ENCODE results near the gene TMEM259.
A peak's percentile ranks its signal among the peaks of the same experiment; 100 is the strongest.

TMEM259 gene

DNA sequence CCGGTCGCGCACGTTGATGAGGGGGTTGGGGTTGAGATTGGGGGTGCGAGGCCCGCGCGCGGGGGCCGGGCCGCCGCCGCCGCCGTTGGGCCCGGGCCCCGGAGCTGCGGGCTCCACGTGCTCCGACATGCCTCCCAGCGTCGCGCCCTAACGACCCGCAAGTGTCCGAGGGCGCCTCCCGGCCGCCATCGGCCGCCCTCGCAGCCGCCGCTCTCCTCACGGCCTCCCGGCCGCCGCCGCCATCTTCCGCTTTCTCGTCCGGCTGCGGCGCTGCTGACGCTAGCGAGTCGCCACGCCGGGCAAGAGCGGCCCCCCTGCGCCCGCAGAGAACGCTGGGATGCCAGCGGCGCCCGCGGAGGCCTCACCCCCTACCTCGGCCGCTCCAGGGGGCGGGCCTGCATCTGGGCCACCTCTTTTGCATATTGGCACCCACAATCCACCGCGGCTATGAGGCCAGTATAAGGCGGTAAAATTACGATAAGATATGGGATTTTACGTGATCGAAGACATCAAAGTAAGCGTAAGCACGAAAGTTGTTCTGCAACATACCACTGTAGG lies at the start of gene TMEM259:
Gene TMEM259, minus strand, starts transcription at position 256 of the 558 bp plus-strand sequence. Its CDS starts 127 bp downstream, at position 129.
- peaks cover 25% of the 10 kb centered on the region for H3K4me1 ChIP-seq
- TF ChIP-seq, protein P1, sequence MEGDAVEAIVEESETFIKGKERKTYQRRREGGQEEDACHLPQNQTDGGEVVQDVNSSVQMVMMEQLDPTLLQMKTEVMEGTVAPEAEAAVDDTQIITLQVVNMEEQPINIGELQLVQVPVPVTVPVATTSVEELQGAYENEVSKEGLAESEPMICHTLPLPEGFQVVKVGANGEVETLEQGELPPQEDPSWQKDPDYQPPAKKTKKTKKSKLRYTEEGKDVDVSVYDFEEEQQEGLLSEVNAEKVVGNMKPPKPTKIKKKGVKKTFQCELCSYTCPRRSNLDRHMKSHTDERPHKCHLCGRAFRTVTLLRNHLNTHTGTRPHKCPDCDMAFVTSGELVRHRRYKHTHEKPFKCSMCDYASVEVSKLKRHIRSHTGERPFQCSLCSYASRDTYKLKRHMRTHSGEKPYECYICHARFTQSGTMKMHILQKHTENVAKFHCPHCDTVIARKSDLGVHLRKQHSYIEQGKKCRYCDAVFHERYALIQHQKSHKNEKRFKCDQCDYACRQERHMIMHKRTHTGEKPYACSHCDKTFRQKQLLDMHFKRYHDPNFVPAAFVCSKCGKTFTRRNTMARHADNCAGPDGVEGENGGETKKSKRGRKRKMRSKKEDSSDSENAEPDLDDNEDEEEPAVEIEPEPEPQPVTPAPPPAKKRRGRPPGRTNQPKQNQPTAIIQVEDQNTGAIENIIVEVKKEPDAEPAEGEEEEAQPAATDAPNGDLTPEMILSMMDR (IDR thresholded peaks at IDR 0.05) = no peak

DNA sequence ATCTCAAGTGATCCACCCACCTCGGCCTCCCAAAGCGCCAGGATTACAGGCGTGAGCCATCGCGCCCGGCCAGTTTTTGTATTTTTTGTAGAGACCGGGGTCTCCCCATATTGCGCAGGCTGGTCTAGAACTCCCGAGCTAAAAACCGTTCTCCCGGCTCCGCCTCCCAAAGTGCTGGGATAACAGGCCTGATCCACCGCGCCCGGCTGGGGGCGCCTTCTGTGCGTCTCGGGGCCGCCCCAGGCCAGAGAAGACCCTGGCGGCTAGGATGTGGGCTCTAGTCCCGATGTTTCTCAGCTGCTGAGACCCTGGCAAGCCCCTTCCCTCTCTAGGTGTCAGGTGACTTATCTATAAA lies 49.6 kb upstream of the TMEM259 start:
- peaks cover 7% of the 10 kb centered on the region for H3K27me3 ChIP-seq (ENCODE audit: control insufficient read depth, insufficient read depth, low read length)
- H3K27ac ChIP-seq = no peak overlapping the region

More for the DNA sequence above, at the start of gene TMEM259:
- Histone ChIP-seq H3K4me2 (ENCODE audit: low read length) (peak within 1 kb of the TSS; percentile 95), H2AFZ (peak within 1 kb of the TSS; percentile 68), H3K79me2 (peaks cover 40% of the 10 kb centered on the region), H3K9ac (peak within 1 kb of the TSS; percentile 55), H3K36me3 (ENCODE audit: control insufficient read depth, insufficient read depth, low read length) (no peaks in the 10 kb centered on the region), H3K27me3 (ENCODE audit: control insufficient read depth, insufficient read depth, low read length) (no peaks in the 10 kb centered on the region), H3K27ac (peak within 1 kb of the TSS; percentile 88), H3K4me3 (ENCODE audit: low read depth, low read length) (peak within 1 kb of the TSS; percentile 93), H3K9me3 (ENCODE audit: control insufficient read depth, low read length) (no peaks in the 10 kb centered on the region)

DNA sequence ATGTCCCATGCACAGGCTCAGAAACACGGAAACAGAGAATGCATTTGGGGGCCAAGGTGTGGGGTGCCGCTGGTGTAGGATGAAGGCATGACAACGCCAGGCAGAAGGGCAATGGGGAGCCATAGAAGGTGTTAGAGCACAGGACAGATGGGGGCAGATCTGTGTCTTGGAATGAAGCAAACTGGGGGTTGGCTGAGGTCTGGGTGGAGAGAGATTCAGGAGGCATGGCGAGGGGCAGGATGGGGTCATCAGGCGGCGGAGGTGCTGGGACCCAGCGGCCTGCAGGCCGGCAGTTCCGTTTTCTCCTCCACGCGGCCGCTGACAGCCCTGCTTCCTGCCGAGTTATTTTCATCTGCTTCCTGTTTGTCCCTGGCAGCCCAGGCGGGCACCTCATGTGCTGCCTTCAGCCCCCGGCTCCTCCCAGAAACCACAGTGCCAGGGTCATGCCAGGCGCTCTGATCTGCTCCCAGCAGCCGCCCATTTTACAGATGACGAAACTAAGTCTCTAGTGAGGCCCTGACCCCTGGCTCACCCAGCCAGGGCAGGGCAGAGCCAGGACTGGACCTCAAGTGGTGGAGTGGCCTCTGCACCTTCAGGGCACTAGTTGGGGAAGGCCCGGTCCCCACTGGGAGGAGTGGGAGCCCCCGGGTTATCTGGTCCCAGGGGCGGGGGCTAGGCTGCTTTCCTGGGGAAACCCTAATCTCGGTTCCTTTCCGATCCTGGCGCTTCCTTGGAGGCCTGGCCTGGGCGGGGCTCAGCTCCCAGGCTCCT lies 48.3 kb upstream of the TMEM259 start:
- Histone ChIP-seq H3K4me1 (peaks cover 2% of the 10 kb centered on the region), H3K79me2 (no peaks in the 10 kb centered on the region), H3K27ac (no peak overlapping the region), H3K27me3 (ENCODE audit: control insufficient read depth, insufficient read depth, low read length) (peaks cover 7% of the 10 kb centered on the region), H3K4me2 (ENCODE audit: low read length) (no peak overlapping the region), H3K36me3 (ENCODE audit: control insufficient read depth, insufficient read depth, low read length) (no peaks in the 10 kb centered on the region), H3K4me3 (ENCODE audit: low read depth, low read length) (no peak overlapping the region), H3K9me3 (ENCODE audit: control insufficient read depth, low read length) (no peaks in the 10 kb centered on the region), H3K9ac (no peak overlapping the region), H2AFZ (no peak overlapping the region)
- TF ChIP-seq, protein P1 (IDR thresholded peaks at IDR 0.05) = no peak

More for the DNA sequence above, 49.6 kb upstream of the TMEM259 start:
- H3K9me3 ChIP-seq (ENCODE audit: control insufficient read depth, low read length) = no peaks in the 10 kb centered on the region
- H3K9ac ChIP-seq = no peak overlapping the region
- TF ChIP-seq, protein P1 (IDR thresholded peaks at IDR 0.05) = no peak
- H3K79me2 ChIP-seq = no peaks in the 10 kb centered on the region
- H3K4me3 ChIP-seq (ENCODE audit: low read depth, low read length) = no peak overlapping the region
- no peaks in the 10 kb centered on the region for H3K36me3 ChIP-seq (ENCODE audit: control insufficient read depth, insufficient read depth, low read length)
- H3K4me1 ChIP-seq = no peaks in the 10 kb centered on the region
- peak overlapping the region; percentile 13 for H3K4me2 ChIP-seq (ENCODE audit: low read length)
- no peak overlapping the region for H2AFZ ChIP-seq

DNA sequence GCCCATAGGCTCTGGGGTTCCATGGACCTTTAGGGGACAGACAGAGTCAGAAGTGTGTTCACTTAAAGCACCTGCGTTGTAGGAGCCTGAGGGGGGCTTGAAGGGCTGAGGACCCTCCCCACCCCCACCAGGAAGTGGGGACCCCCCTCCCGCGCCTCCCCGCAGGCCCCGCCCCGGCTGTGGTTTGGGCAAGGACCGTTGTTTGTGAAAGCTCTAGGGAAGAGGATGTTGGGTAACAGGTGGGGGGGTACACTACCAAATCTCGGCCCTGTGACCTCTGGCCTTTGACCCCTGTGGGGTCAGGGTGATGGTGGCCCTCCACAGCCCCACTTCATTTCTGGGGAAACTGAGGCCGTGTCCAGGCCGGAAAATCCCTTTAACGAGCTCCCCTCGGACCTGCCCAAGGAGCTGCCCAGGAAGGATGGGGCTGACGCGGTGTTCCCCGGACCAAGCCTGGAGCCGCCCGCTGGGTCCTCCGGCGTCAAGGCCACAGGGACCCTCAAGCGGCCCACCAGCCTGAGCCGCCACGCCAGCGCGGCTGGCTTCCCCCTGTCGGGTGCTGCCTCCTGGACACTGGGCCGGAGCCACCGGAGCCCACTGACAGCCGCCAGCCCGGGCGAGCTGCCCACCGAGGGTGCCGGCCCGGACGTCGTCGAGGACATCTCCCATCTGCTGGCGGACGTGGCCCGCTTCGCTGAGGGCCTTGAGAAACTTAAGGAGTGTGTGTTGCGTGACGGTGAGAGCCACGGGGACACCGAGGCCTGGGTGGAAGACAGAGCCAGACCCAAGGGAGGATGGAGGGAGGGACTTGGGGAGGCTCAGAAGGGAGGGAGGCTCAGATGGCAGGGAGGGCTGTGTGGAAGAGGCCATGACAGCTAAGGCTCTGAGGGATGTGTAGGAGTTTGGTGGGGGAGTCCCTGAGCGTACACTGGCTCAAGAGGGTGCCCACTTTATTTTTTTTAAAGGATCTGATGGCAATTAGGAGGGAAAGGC lies 47.4 kb upstream of the TMEM259 start:
- no peak overlapping the region for H3K4me2 ChIP-seq (ENCODE audit: low read length)
- H3K36me3 ChIP-seq (ENCODE audit: control insufficient read depth, insufficient read depth, low read length) = no peaks in the 10 kb centered on the region
- peaks cover 2% of the 10 kb centered on the region for H3K4me1 ChIP-seq
- H2AFZ ChIP-seq = no peak overlapping the region
- H3K9ac ChIP-seq = no peak overlapping the region
- H3K9me3 ChIP-seq (ENCODE audit: control insufficient read depth, low read length) = no peaks in the 10 kb centered on the region
- no peak overlapping the region for H3K27ac ChIP-seq
- H3K79me2 ChIP-seq = no peaks in the 10 kb centered on the region
- no peak overlapping the region for H3K4me3 ChIP-seq (ENCODE audit: low read depth, low read length)
- TF ChIP-seq, protein P1 (IDR thresholded peaks at IDR 0.05) = no peak
- peaks cover 7% of the 10 kb centered on the region for H3K27me3 ChIP-seq (ENCODE audit: control insufficient read depth, insufficient read depth, low read length)
